Large intestine (tissue), 3 donors: ENCODE data around the gene MAP2. TPM values are rescaled to one million over a fixed set of nuclear protein-coding genes. Genes with fewer than 3 reads are reported as not detected.

Experiments
- DNase-seq, 2 donors: peaks; one replicate each; pipeline versions ENCODE4 v3.0.0 to v3.0.0-alpha.2; 2013
- H3K27ac ChIP-seq: one replicate; pipeline ENCODE4 v1.5.1; 2013; ENCODE audit warnings: low read length
- H3K27me3 ChIP-seq: 2 replicates; pipeline ENCODE4 v1.6.1; 2013; ENCODE audit warnings: low read length; ENCODE audit not compliant: control insufficient read depth, insufficient read depth
- H3K36me3 ChIP-seq: 2 replicates; pipeline ENCODE4 v1.6.1; 2013; ENCODE audit warnings: low read length; ENCODE audit not compliant: control insufficient read depth, insufficient read depth
- H3K4me1 ChIP-seq: one replicate; pipeline ENCODE4 v1.6.1; 2013; ENCODE audit warnings: low read length; ENCODE audit not compliant: control insufficient read depth, insufficient read depth
- H3K4me3 ChIP-seq: one replicate; pipeline ENCODE4 v1.5.1; 2013; ENCODE audit warnings: low read length
- H3K9me3 ChIP-seq: one replicate; pipeline ENCODE4 v1.6.1; 2013; ENCODE audit warnings: mild to moderate bottlenecking, low read depth, low read length, moderate library complexity; ENCODE audit not compliant: control insufficient read depth
- WGBS: methylation state at CpG from one replicate; pipeline ENCODE4 v1.1.5; 2013; ENCODE audit warnings: low lambda C conversion rate; ENCODE audit not compliant: insufficient coverage; 5-methylcytosine and 5-hydroxymethylcytosine counted together
- polyA plus RNA-seq: library from polyadenylated mRNA; unstranded; fragments of 120-200 nt; gene quantifications from one replicate; pipeline ENCODE4 v1.2.1, GENCODE V29; 2013

Gene MAP2
- polyA plus RNA-seq, 1 donor: 16.3 TPM

GRCh38 chr2:209390839-209391238, 33.0 kb upstream of the MAP2 start:
- Histone ChIP-seq H3K4me3 (no peak overlapping the region), H3K27me3 (no peaks in the 10 kb centered on the region), H3K4me1 (no peaks in the 10 kb centered on the region), H3K9me3 (peaks cover 6% of the 10 kb centered on the region), H3K27ac (no peak overlapping the region), H3K36me3 (no peaks in the 10 kb centered on the region)
- no peak for DNase-seq
- no CpG with 5 or more reads among the region's 1 CpG for WGBS

- whole genome bisulfite sequencing: 100% methylated on average over 1 of the region's 3 CpGs
- Histone ChIP-seq H3K27me3 (no peaks in the 10 kb centered on the region), H3K36me3 (no peaks in the 10 kb centered on the region), H3K4me1 (no peaks in the 10 kb centered on the region), H3K4me3 (no peak overlapping the region), H3K27ac (no peak overlapping the region), H3K9me3 (peaks cover 5% of the 10 kb centered on the region)
- no peak for DNase-seq
Measured at GRCh38 chr2:209391776-209392401, 32.0 kb upstream of the MAP2 start.

- no peak overlapping the region for H3K4me3 ChIP-seq
- H3K27ac ChIP-seq: no peak overlapping the region
- no peaks in the 10 kb centered on the region for H3K4me1 ChIP-seq
- H3K9me3 ChIP-seq: no peaks in the 10 kb centered on the region
- H3K36me3 ChIP-seq: no peaks in the 10 kb centered on the region
- no peak for DNase-seq
- 100% methylated on average over 1 of the region's 1 CpG for WGBS
- H3K27me3 ChIP-seq: no peaks in the 10 kb centered on the region
Measured at GRCh38 chr2:209395229-209395628, 28.6 kb upstream of the MAP2 start.

GRCh38 chr2:209395652-209396051, 28.2 kb upstream of the MAP2 start:
- H3K27ac ChIP-seq: no peak overlapping the region
- no peaks in the 10 kb centered on the region for H3K36me3 ChIP-seq
- no peaks in the 10 kb centered on the region for H3K4me1 ChIP-seq
- H3K4me3 ChIP-seq: no peak overlapping the region
- no peaks in the 10 kb centered on the region for H3K9me3 ChIP-seq
- no peak for DNase-seq
- H3K27me3 ChIP-seq: no peaks in the 10 kb centered on the region

GRCh38 chr2:209398463-209398862, 25.4 kb upstream of the MAP2 start:
- no peak overlapping the region for H3K27ac ChIP-seq
- 55% methylated on average over 2 of the region's 2 CpGs for WGBS
- no peak for DNase-seq

GRCh38 chr2:209401788-209402187, 22.1 kb upstream of the MAP2 start:
- H3K4me3 ChIP-seq: no peak overlapping the region

More at GRCh38 chr2:209398463-209398862, 25.4 kb upstream of the MAP2 start:
- Histone ChIP-seq H3K4me3 (no peak overlapping the region), H3K36me3 (no peaks in the 10 kb centered on the region), H3K9me3 (no peaks in the 10 kb centered on the region), H3K27me3 (no peaks in the 10 kb centered on the region), H3K4me1 (no peaks in the 10 kb centered on the region)

GRCh38 chr2:209411296-209411695, 12.6 kb upstream of the MAP2 start:
- WGBS: no CpG with 5 or more reads among the region's 1 CpG
- no peak overlapping the region for H3K4me3 ChIP-seq
- H3K27ac ChIP-seq: no peak overlapping the region
- H3K9me3 ChIP-seq: peaks cover 7% of the 10 kb centered on the region
- DNase-seq: no peak
- no peaks in the 10 kb centered on the region for H3K4me1 ChIP-seq
- H3K27me3 ChIP-seq: no peaks in the 10 kb centered on the region
- no peaks in the 10 kb centered on the region for H3K36me3 ChIP-seq

More at GRCh38 chr2:209401788-209402187, 22.1 kb upstream of the MAP2 start:
- no CpG with 5 or more reads among the region's 3 CpGs for whole genome bisulfite sequencing
- no peaks in the 10 kb centered on the region for H3K36me3 ChIP-seq
- no peaks in the 10 kb centered on the region for H3K9me3 ChIP-seq
- H3K4me1 ChIP-seq: no peaks in the 10 kb centered on the region
- H3K27ac ChIP-seq: no peak overlapping the region
- H3K27me3 ChIP-seq: no peaks in the 10 kb centered on the region
- no peak for DNase-seq

- DNase-seq: no peak
- WGBS: 71% methylated on average over 1 of the region's 4 CpGs
- H3K9me3 ChIP-seq: peaks cover 7% of the 10 kb centered on the region
- H3K4me1 ChIP-seq: no peaks in the 10 kb centered on the region
- H3K27me3 ChIP-seq: no peaks in the 10 kb centered on the region
- H3K27ac ChIP-seq: no peak overlapping the region
- no peaks in the 10 kb centered on the region for H3K36me3 ChIP-seq
- no peak overlapping the region for H3K4me3 ChIP-seq
Measured at GRCh38 chr2:209411718-209412117, 12.1 kb upstream of the MAP2 start.

GRCh38 chr2:209413311-209414014, 10.4 kb upstream of the MAP2 start:
- H3K36me3 ChIP-seq: no peaks in the 10 kb centered on the region
- H3K4me1 ChIP-seq: no peaks in the 10 kb centered on the region
- H3K27ac ChIP-seq: no peak overlapping the region
- H3K9me3 ChIP-seq: peaks cover 7% of the 10 kb centered on the region
- WGBS: no CpG with 5 or more reads among the region's 1 CpG
- no peak for DNase-seq
- no peak overlapping the region for H3K4me3 ChIP-seq
- no peaks in the 10 kb centered on the region for H3K27me3 ChIP-seq

GRCh38 chr2:209416913-209417312, 6.9 kb upstream of the MAP2 start:
- H3K27ac ChIP-seq: no peak overlapping the region
- no peaks in the 10 kb centered on the region for H3K4me1 ChIP-seq
- DNase-seq: no peak
- no peaks in the 10 kb centered on the region for H3K27me3 ChIP-seq
- H3K36me3 ChIP-seq: no peaks in the 10 kb centered on the region
- H3K4me3 ChIP-seq: no peak overlapping the region
- peaks cover 7% of the 10 kb centered on the region for H3K9me3 ChIP-seq

- no peak for DNase-seq
- no peak overlapping the region for H3K4me3 ChIP-seq
- H3K9me3 ChIP-seq: no peaks in the 10 kb centered on the region
- H3K27ac ChIP-seq: no peak overlapping the region
- WGBS: no CpG with 5 or more reads among the region's 6 CpGs
- H3K36me3 ChIP-seq: no peaks in the 10 kb centered on the region
- H3K27me3 ChIP-seq: peaks cover 8% of the 10 kb centered on the region
- H3K4me1 ChIP-seq: peaks cover 3% of the 10 kb centered on the region
Measured at GRCh38 chr2:209422191-209422754, 1.6 kb upstream of the MAP2 start.
